ENCODE data around the gene TMEM88. TPM values are rescaled to one million over a fixed set of nuclear protein-coding genes. Genes with fewer than 3 reads are reported as not detected.
A peak's percentile ranks its signal among the peaks of the same experiment; 100 is the strongest.

The TMEM88 gene
- total RNA-seq, 2 donors from 2014 or later: 6.0 to 16.2 TPM

GRCh38 chr17:7887038-7887481, 32.2 kb downstream of the TMEM88 start:
- intact Hi-C loops (cut with DNase I): no loop called here
- H3K4me1 ChIP-seq: peaks cover 54% of the 10 kb centered on the region

GRCh38 chr17:7887482-7888183, 32.8 kb downstream of the TMEM88 start:
- intact Hi-C loops (cut with DNase I): no loop called here
- peak in 2 of 3 donors; percentile 67 to 68 for TF ChIP-seq POLR2A (IDR thresholded peaks at IDR 0.05)
- peak in 1 of 7 experiments; percentile 11 for TF ChIP-seq CTCF (IDR thresholded peaks at IDR 0.05)
- Histone ChIP-seq H3K9me3 (no peaks in the 10 kb centered on the region), H3K27me3 (no peaks in the 10 kb centered on the region), H3K4me1 (peaks cover 54% of the 10 kb centered on the region), H3K27ac (peak overlapping the region; percentile 90 to 98 (median 94)), H3K36me3 (replicated peaks in 1 of 2; ENCODE audit: insufficient read depth in 1 of 2, low read depth in 2 of 2) (peaks cover 0 to 7% of the 10 kb centered on the region in 2 donors), H3K4me3 (no peak overlapping the region)
- peak; percentile 79 for ATAC-seq
- WGBS, 2 donors: 0% methylated on average over 28 to 35 of the region's 35 CpGs
- DNase-seq: peak; percentile 94 to 97 (median 95)

More at GRCh38 chr17:7887038-7887481, 32.2 kb downstream of the TMEM88 start:
- Histone ChIP-seq H3K9me3 (no peaks in the 10 kb centered on the region), H3K36me3 (replicated peaks in 1 of 2; ENCODE audit: insufficient read depth in 1 of 2, low read depth in 2 of 2) (peaks cover 0 to 6% of the 10 kb centered on the region in 2 donors), H3K4me3 (no peak overlapping the region), H3K27ac (peak overlapping the region; percentile 90 to 98 (median 94)), H3K27me3 (no peaks in the 10 kb centered on the region)
- DNase-seq (no peak), ATAC-seq (no peak)
- 1% methylated on average over 8 of the region's 8 CpGs for WGBS, 2 donors
- TF ChIP-seq POLR2A (IDR thresholded peaks at IDR 0.05) (no peak), CTCF (IDR thresholded peaks at IDR 0.05) (no peak)

- 22 to 26% methylated on average over 16 to 18 of the region's 18 CpGs for WGBS, 2 donors
- TF ChIP-seq POLR2A (IDR thresholded peaks at IDR 0.05): no peak
- TF ChIP-seq CTCF (IDR thresholded peaks at IDR 0.05): no peak
- H3K4me1 ChIP-seq: peaks cover 53% of the 10 kb centered on the region
- peaks cover 0 to 7% of the 10 kb centered on the region in 2 donors for H3K36me3 ChIP-seq (replicated peaks in 1 of 2; ENCODE audit: insufficient read depth in 1 of 2, low read depth in 2 of 2)
- intact Hi-C loops (cut with DNase I): no loop called here
- DNase-seq (peak; percentile 41 to 62 (median 58)), ATAC-seq (peak; percentile 20)
- no peaks in the 10 kb centered on the region for H3K9me3 ChIP-seq
- H3K27me3 ChIP-seq: no peaks in the 10 kb centered on the region
- no peak within 1 kb of the TSS for H3K4me3 ChIP-seq
- H3K27ac ChIP-seq: peak within 1 kb of the TSS; percentile 90 to 98 (median 94)
These were observed 33.5 kb downstream of the TMEM88 start, which contains the start of gene CHD3 for GRCh38 chr17:7888184-7888920. Gene CHD3 (plus strand): TSS chr17:7888789. CDS start chr17:7889001, 212 bp downstream.

- DNase-seq (peak; percentile 98 to 100 (median 99)), ATAC-seq (peak; percentile 78)
- H3K4me1 ChIP-seq: peaks cover 45% of the 10 kb centered on the region
- 39 to 52% methylated on average over 9 to 11 of the region's 11 CpGs for WGBS, 2 donors
- H3K36me3 ChIP-seq (replicated peaks in 1 of 2; ENCODE audit: insufficient read depth in 1 of 2, low read depth in 2 of 2): peaks cover 0 to 14% of the 10 kb centered on the region in 2 donors
- TF ChIP-seq CTCF (IDR thresholded peaks at IDR 0.05) (peak; percentile 18 to 90 (median 87)), POLR2A (IDR thresholded peaks at IDR 0.05) (peak in 2 of 3 donors; percentile 32 to 45)
- H3K27ac ChIP-seq: peak overlapping the region; percentile 90 to 98 (median 94)
- H3K4me3 ChIP-seq: no peak overlapping the region
- no peaks in the 10 kb centered on the region for H3K27me3 ChIP-seq
- no peaks in the 10 kb centered on the region for H3K9me3 ChIP-seq
- intact Hi-C loops (cut with DNase I): no loop called here
These were observed 34.5 kb downstream of the TMEM88 start for GRCh38 chr17:7889166-7889955.
